Measurements from ENCODE around the gene SORBS2. TPM values are rescaled to one million over a fixed set of nuclear protein-coding genes. Genes with fewer than 3 reads are reported as not detected.

The SORBS2 gene
- total RNA-seq, 1 experiment from 2014 or later: 0.34 TPM

- no TSS peak for BruUV-seq (replicated peaks)
- POLR2A ChIA-PET: no interaction called here
Measured at GRCh38 chr4:185741795-185742194, 70.2 kb downstream of the SORBS2 start.

More at GRCh38 chr4:185741795-185742194, 70.2 kb downstream of the SORBS2 start:
- no peak for ATAC-seq
- intact Hi-C loops (cut with micrococcal nuclease): no loop called here
- no peaks in the 10 kb centered on the region for H4K20me1 ChIP-seq (ENCODE audit: insufficient read depth)
- no peak overlapping the region for H3K27ac ChIP-seq (ENCODE audit: low read depth, low read length)
- CTCF ChIA-PET: no interaction called here
- H3K4me3 ChIP-seq (replicated peaks in 1 of 2; ENCODE audit: low read depth in 1 of 2, low read length in 2 of 2): no peak overlapping the region
- no peak overlapping the region for H3K4me2 ChIP-seq (ENCODE audit: low read length)
- H3K9me3 ChIP-seq (ENCODE audit: control insufficient read depth in 1 of 2, insufficient read depth in 1 of 2, low read depth in 1 of 2, low read length in 2 of 2): no peaks in the 10 kb centered on the region
- RAD21 ChIA-PET (ENCODE audit: low non-redundant PET in 1 of 2, low total read pairs in 2 of 2, uncharacterized antibody in 2 of 2, unreplicated experiment in 2 of 2): no interaction called here
- no peaks in the 10 kb centered on the region for H3K4me1 ChIP-seq (ENCODE audit: control insufficient read depth in 1 of 2, insufficient read depth in 2 of 2, low read length in 2 of 2)
- no peaks in the 10 kb centered on the region for H3K36me3 ChIP-seq (ENCODE audit: control insufficient read depth in 1 of 2, insufficient read depth in 2 of 2, low read length in 2 of 2)
- TF ChIP-seq CTCF (IDR thresholded peaks at IDR 0.05 in 2 of 3, conservative IDR thresholded peaks at IDR 0.05 in 1 of 3; ENCODE audit: borderline replicate concordance in 1 of 3, insufficient read depth in 1 of 3, low read depth in 2 of 3, low read length in 2 of 3): no peak
- no peak for TF ChIP-seq MAX (IDR thresholded peaks at IDR 0.05)
- TF ChIP-seq CBX3 (IDR thresholded peaks at IDR 0.05; ENCODE audit: low read depth): no peak
- TF ChIP-seq POLR2AphosphoS5 (IDR thresholded peaks at IDR 0.05; ENCODE audit: low read depth, low read length): no peak
- TF ChIP-seq SIN3A (IDR thresholded peaks at IDR 0.05; ENCODE audit: low read depth): no peak
- TF ChIP-seq ZNF274 (IDR thresholded peaks at IDR 0.05; ENCODE audit: low read depth, low read length): no peak
- TF ChIP-seq REST (IDR thresholded peaks at IDR 0.05; ENCODE audit: low read depth): no peak
- no peak for TF ChIP-seq EZH2phosphoT487 (IDR thresholded peaks at IDR 0.05; ENCODE audit: borderline replicate concordance)
- peaks cover 17% of the 10 kb centered on the region for H3K27me3 ChIP-seq (ENCODE audit: insufficient read depth, low read length)
- H2AFZ ChIP-seq (ENCODE audit: low read depth, low read length, poor library complexity, severe bottlenecking): no peak overlapping the region
- H3K79me2 ChIP-seq (ENCODE audit: insufficient read depth, low read length): no peaks in the 10 kb centered on the region
- no peak for DNase-seq (ENCODE audit: low read depth, low spot score)
- no peak overlapping the region for H3K9ac ChIP-seq (ENCODE audit: low read length)
- no peaks in the 10 kb centered on the region for H3K9me2 ChIP-seq (ENCODE audit: insufficient read depth)
